CD4-positive, alpha-beta T cell (primary cell): Measurements from ENCODE around the gene SPATA6. TPM values are rescaled to one million over a fixed set of nuclear protein-coding genes. Genes with fewer than 3 reads are reported as not detected.
"Not testable (repeated sequence)": the region's sequence is repeated elsewhere in the genome, so short reads cannot be mapped to it uniquely, and the experiment has no call there.

Experiments
- ATAC-seq: fragments of 200-7000 bp; cut with Tn5 transposase; one replicate; pipeline ENCODE4 v1.10.0; 2022; ENCODE audit warnings: mild to moderate bottlenecking; ENCODE audit not compliant: poor library complexity
- CTCF ChIA-PET: fragments of 350-600 bp; sonication (Branson Sonifier 250); formaldehyde crosslinking; loops from one replicate; lab custom pipeline; 2021; ENCODE audit warnings: antibody characterized with exemption, inconsistent platforms; lab: Charles Lee
- POLR2A ChIA-PET: fragments of 350-600 bp; sonication (Branson Sonifier 250); formaldehyde crosslinking; loops from one replicate; lab custom pipeline; 2021; ENCODE audit warnings: antibody characterized with exemption, inconsistent platforms; lab: Charles Lee
- DNase-seq, 14 experiments: peaks; one replicate each; pipeline ENCODE4 v3.0.0-alpha.2; 2013 to 2020; ENCODE audit warnings: mixed read lengths in 2 of 14
- H3K27ac ChIP-seq, 2 donors: one replicate each; pipeline versions ENCODE4 v1.5.1 to v1.7.0; 2013; ENCODE audit warnings: low read length in 2 of 2, low read depth in 1 of 2, mild to moderate bottlenecking in 1 of 2
- H3K27me3 ChIP-seq, 2 experiments: 1 replicate in 1 of 2; 2 replicates in 1 of 2; pipeline versions ENCODE4 v1.6.1 to v1.7.0; 2013; ENCODE audit warnings: low read length in 2 of 2, control low read depth in 1 of 2, mild to moderate bottlenecking in 1 of 2, moderate library complexity in 1 of 2; ENCODE audit not compliant: insufficient read depth in 2 of 2, control insufficient read depth in 1 of 2
- H3K36me3 ChIP-seq: one replicate; pipeline ENCODE4 v1.6.1; 2013; ENCODE audit warnings: low read length, control low read depth; ENCODE audit not compliant: insufficient read depth
- H3K4me1 ChIP-seq: one replicate; pipeline ENCODE4 v1.6.1; 2013; ENCODE audit warnings: low read length, control low read depth; ENCODE audit not compliant: insufficient read depth
- H3K4me3 ChIP-seq: one replicate; pipeline ENCODE4 v1.5.1; 2013; ENCODE audit warnings: mild to moderate bottlenecking, low read length, moderate library complexity
- H3K9me3 ChIP-seq, 2 experiments: 1 replicate in 1 of 2; 2 replicates in 1 of 2; pipeline versions ENCODE4 v1.6.1 to v1.7.0; 2013; ENCODE audit warnings: low read length in 2 of 2, mild to moderate bottlenecking in 2 of 2, control low read depth in 1 of 2, moderate library complexity in 1 of 2; ENCODE audit not compliant: control insufficient read depth in 1 of 2, insufficient read depth in 1 of 2
- H3K27ac Mint-ChIP-seq: one replicate; pipeline ENCODE4 v1.8.0; 2020; ENCODE audit warnings: mixed read lengths
- H3K27me3 Mint-ChIP-seq: one replicate; pipeline ENCODE4 v1.8.0; 2021; ENCODE audit warnings: mixed read lengths
- H3K36me3 Mint-ChIP-seq: one replicate; pipeline ENCODE4 v1.8.0; 2021; ENCODE audit warnings: low read depth, mixed read lengths
- H3K4me1 Mint-ChIP-seq: one replicate; pipeline ENCODE4 v1.8.0; 2021; ENCODE audit warnings: low read depth, mixed read lengths
- H3K4me3 Mint-ChIP-seq: one replicate; pipeline ENCODE4 v1.8.0; 2020; ENCODE audit warnings: mild to moderate bottlenecking, mixed read lengths
- H3K9me3 Mint-ChIP-seq: one replicate; pipeline ENCODE4 v1.8.0; 2020; ENCODE audit warnings: mixed read lengths
- intact Hi-C, 2 experiments: fragments of 100-400 bp; cut with DNase I in 1 of 2; cut with micrococcal nuclease in 1 of 2; formaldehyde crosslinking; loops; one replicate each; pipeline versions ENCODE4 v1.15.1 to v1.9.0; 2023 to 2025; cut with DNase I, micrococcal nuclease
- total RNA-seq, 174 experiments: library from RNA in 2 of 174; stranded (reverse) in 2 of 174; gene quantifications; one replicate each; pipeline ENCODE4 v1.2.3 and lab custom pipeline; 2021 to 2026
- TF ChIP-seq, protein P1 (sequence below): fragments of 200-600 bp; IDR thresholded peaks from one replicate; pipeline ENCODE4 v1.8.0; 2022; ENCODE audit warnings: antibody characterized with exemption, mild to moderate bottlenecking

The SPATA6 gene
- total RNA-seq, 2 experiments from 2014 or later = 3.2 to 4.1 TPM

- TF ChIP-seq, protein P1, sequence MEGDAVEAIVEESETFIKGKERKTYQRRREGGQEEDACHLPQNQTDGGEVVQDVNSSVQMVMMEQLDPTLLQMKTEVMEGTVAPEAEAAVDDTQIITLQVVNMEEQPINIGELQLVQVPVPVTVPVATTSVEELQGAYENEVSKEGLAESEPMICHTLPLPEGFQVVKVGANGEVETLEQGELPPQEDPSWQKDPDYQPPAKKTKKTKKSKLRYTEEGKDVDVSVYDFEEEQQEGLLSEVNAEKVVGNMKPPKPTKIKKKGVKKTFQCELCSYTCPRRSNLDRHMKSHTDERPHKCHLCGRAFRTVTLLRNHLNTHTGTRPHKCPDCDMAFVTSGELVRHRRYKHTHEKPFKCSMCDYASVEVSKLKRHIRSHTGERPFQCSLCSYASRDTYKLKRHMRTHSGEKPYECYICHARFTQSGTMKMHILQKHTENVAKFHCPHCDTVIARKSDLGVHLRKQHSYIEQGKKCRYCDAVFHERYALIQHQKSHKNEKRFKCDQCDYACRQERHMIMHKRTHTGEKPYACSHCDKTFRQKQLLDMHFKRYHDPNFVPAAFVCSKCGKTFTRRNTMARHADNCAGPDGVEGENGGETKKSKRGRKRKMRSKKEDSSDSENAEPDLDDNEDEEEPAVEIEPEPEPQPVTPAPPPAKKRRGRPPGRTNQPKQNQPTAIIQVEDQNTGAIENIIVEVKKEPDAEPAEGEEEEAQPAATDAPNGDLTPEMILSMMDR = no peak
- H3K27me3 Mint-ChIP-seq = no peaks in the 10 kb centered on the region
- H3K36me3 ChIP-seq = no peaks in the 10 kb centered on the region
- ChIA-PET CTCF (no interaction called here), POLR2A (no interaction called here)
- H3K27ac Mint-ChIP-seq = no peak overlapping the region
- peaks cover 0 to 9% of the 10 kb centered on the region in 2 experiments for H3K9me3 ChIP-seq
- H3K27ac ChIP-seq = no peak overlapping the region
- intact Hi-C loops = no loop called here
- H3K36me3 Mint-ChIP-seq = peaks cover 13% of the 10 kb centered on the region
- no peak for DNase-seq
- H3K27me3 ChIP-seq = no peaks in the 10 kb centered on the region
- no peaks in the 10 kb centered on the region for H3K4me1 Mint-ChIP-seq
- no peak overlapping the region for H3K4me3 Mint-ChIP-seq
- H3K4me1 ChIP-seq = no peaks in the 10 kb centered on the region
- H3K9me3 Mint-ChIP-seq = peaks cover 4% of the 10 kb centered on the region
- H3K4me3 ChIP-seq = no peak overlapping the region
- ATAC-seq = no peak
These were observed 162.4 kb downstream of the SPATA6 start for GRCh38 chr1:48309564-48310082.

DNA sequence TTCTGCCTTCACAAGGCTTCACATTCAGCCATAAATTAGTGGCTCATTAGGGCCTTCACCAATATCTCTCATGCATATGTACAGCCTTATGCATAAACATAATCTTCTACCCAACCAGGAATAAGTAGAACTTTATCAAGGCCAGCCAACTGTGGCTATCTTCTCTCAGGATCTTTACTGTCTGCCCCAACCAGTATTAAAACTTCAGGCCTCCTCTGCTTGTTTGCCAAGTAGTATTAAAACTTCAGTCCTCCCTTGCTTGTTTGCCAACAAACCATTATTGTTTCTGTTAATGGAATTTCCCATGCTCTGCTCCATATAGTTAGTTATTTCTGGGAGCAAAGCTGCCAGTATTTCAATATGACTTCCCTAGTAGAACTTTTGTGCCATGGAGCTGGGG, 169.4 kb downstream of the SPATA6 start:
- H3K27ac Mint-ChIP-seq = no peak overlapping the region
- no peak overlapping the region for H3K4me3 Mint-ChIP-seq
- Histone ChIP-seq H3K27me3 (no peaks in the 10 kb centered on the region), H3K36me3 (no peaks in the 10 kb centered on the region), H3K4me3 (no peak overlapping the region), H3K9me3 (peaks cover 0 to 3% of the 10 kb centered on the region in 2 experiments), H3K4me1 (no peaks in the 10 kb centered on the region), H3K27ac (no peak overlapping the region)
- ChIA-PET CTCF (no interaction called here), POLR2A (no interaction called here)
- DNase-seq (no peak), ATAC-seq (no peak)
- intact Hi-C loops = no loop called here
- no peaks in the 10 kb centered on the region for H3K27me3 Mint-ChIP-seq
- H3K36me3 Mint-ChIP-seq = peaks cover 7% of the 10 kb centered on the region
- peaks cover 13% of the 10 kb centered on the region for H3K9me3 Mint-ChIP-seq
- TF ChIP-seq, protein P1 = no peak
- H3K4me1 Mint-ChIP-seq = no peaks in the 10 kb centered on the region

DNA sequence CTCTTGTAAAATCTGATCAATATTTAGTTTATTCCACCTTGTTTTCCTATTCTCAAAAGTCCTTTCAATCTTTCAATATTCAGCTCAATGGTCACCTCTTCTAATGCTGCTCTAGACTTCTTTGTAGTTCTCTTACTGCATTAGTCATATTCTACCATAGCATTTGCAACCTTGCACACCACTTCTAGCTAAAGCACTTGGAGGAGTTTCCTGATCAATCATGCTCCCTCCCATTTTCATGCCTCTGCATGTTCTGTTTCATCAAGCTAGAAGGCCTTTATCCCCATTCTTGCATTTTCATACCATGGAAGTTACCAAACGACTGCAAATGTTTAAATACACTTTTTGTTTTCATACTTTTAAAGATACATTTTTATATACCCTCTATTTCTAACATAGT, 177.3 kb downstream of the SPATA6 start:
- H3K4me3 Mint-ChIP-seq = no peak overlapping the region
- no peaks in the 10 kb centered on the region for H3K4me1 Mint-ChIP-seq
- ChIA-PET POLR2A (no interaction called here), CTCF (no interaction called here)
- H3K27me3 Mint-ChIP-seq = no peaks in the 10 kb centered on the region
- Histone ChIP-seq H3K36me3 (no peaks in the 10 kb centered on the region), H3K4me1 (no peaks in the 10 kb centered on the region), H3K4me3 (no peak overlapping the region), H3K27ac (no peak overlapping the region), H3K9me3 (no peaks in the 10 kb centered on the region), H3K27me3 (no peaks in the 10 kb centered on the region)
- H3K9me3 Mint-ChIP-seq = no peaks in the 10 kb centered on the region
- intact Hi-C loops = no loop called here
- no peak for DNase-seq
- no peaks in the 10 kb centered on the region for H3K36me3 Mint-ChIP-seq
- TF ChIP-seq, protein P1 = no peak
- H3K27ac Mint-ChIP-seq = no peak overlapping the region
- no peak for ATAC-seq

- H3K36me3 Mint-ChIP-seq, ATAC-seq, H3K36me3 ChIP-seq, H3K4me1 Mint-ChIP-seq, H3K27me3 Mint-ChIP-seq, POLR2A ChIA-PET, H3K4me3 ChIP-seq, H3K9me3 Mint-ChIP-seq, DNase-seq, H3K27ac ChIP-seq, H3K4me3 Mint-ChIP-seq, H3K9me3 ChIP-seq, H3K4me1 ChIP-seq, CTCF ChIA-PET, intact Hi-C loops, H3K27me3 ChIP-seq, H3K27ac Mint-ChIP-seq: not testable (repeated sequence)
These were observed 177.9 kb downstream of the SPATA6 start for GRCh38 chr1:48294094-48294493.
